ENCODE measurements around the gene XPO1. TPM values are rescaled to one million over a fixed set of nuclear protein-coding genes. Genes with fewer than 3 reads are reported as not detected.

The XPO1 gene
- total RNA-seq, 1 experiment from 2014 or later = 272 TPM

- Mint-ChIP-seq H3K4me1 (peaks cover 37% of the 10 kb centered on the region), H3K36me3 (peaks cover 19% of the 10 kb centered on the region), H3K27ac (no peak overlapping the region), H3K4me3 (no peak overlapping the region), H3K27me3 (ENCODE audit: low read depth) (no peaks in the 10 kb centered on the region), H3K9me3 (no peaks in the 10 kb centered on the region)
- ChIA-PET CTCF (interaction anchor here (1.5 to 1.6 kb wide), 2 partner anchors 31 to 39 kb away, joined by 4 read pairs; no protein-coding TSS in a partner anchor), POLR2A (no interaction called here)
- ATAC-seq (no peak), DNase-seq (ENCODE audit: low spot score) (no peak)
- no peak for TF ChIP-seq ZMAT4 (CRISPR knock-in tag; IDR thresholded peaks at IDR 0.05)
- TF ChIP-seq ZNF317 (CRISPR knock-in tag; IDR thresholded peaks at IDR 0.05; ENCODE audit: borderline replicate concordance, low read depth) = no peak
- no peak for TF ChIP-seq ZNF416 (CRISPR knock-in tag; IDR thresholded peaks at IDR 0.05)
- TF ChIP-seq OVOL2 (CRISPR knock-in tag; IDR thresholded peaks at IDR 0.05; ENCODE audit: borderline replicate concordance) = no peak
- TF ChIP-seq STAT6 (CRISPR knock-in tag; conservative IDR thresholded peaks at IDR 0.05; ENCODE audit: low read depth) = no peak
- TF ChIP-seq NFATC4 (CRISPR knock-in tag; IDR thresholded peaks at IDR 0.05) = no peak
- TF ChIP-seq ETV6 (CRISPR knock-in tag; IDR thresholded peaks at IDR 0.05) = no peak
- TF ChIP-seq ARID4B (CRISPR knock-in tag; IDR thresholded peaks at IDR 0.05; ENCODE audit: borderline replicate concordance) = no peak
- no peak for TF ChIP-seq ZNF232 (CRISPR knock-in tag; IDR thresholded peaks at IDR 0.05)
- no peak for TF ChIP-seq TP53 (CRISPR knock-in tag; IDR thresholded peaks at IDR 0.05)
- no peak for TF ChIP-seq ATF2 (CRISPR knock-in tag; IDR thresholded peaks at IDR 0.05; ENCODE audit: borderline replicate concordance, low read depth)
- no peak for TF ChIP-seq USF1 (CRISPR knock-in tag; IDR thresholded peaks at IDR 0.05)
Observed at GRCh38 chr2:61465045-61465444, 73.1 kb downstream of the XPO1 start.

- Mint-ChIP-seq H3K27me3 (ENCODE audit: low read depth) (no peaks in the 10 kb centered on the region), H3K4me1 (peaks cover 31% of the 10 kb centered on the region), H3K27ac (peak overlapping the region; percentile 67), H3K36me3 (peaks cover 17% of the 10 kb centered on the region), H3K4me3 (no peak overlapping the region), H3K9me3 (no peaks in the 10 kb centered on the region)
- no peak for TF ChIP-seq ATF2 (CRISPR knock-in tag; IDR thresholded peaks at IDR 0.05; ENCODE audit: borderline replicate concordance, low read depth)
- TF ChIP-seq ZNF121 (CRISPR knock-in tag; IDR thresholded peaks at IDR 0.05) = peak; percentile 83
- POLR2A ChIA-PET = no interaction called here
- CTCF ChIA-PET = interaction anchor here (1.7 kb wide), 1 partner anchor 38 kb away, joined by 6 read pairs; no protein-coding TSS in a partner anchor
- DNase-seq (ENCODE audit: low spot score) (no peak), ATAC-seq (no peak)
Observed at GRCh38 chr2:61463769-61464475, 74.2 kb downstream of the XPO1 start.
